ENCODE measurements around the gene PNCK. TPM values are rescaled to one million over a fixed set of nuclear protein-coding genes. Genes with fewer than 3 reads are reported as not detected.

Gene PNCK
- total and polyA plus RNA-seq, 2 of the 13 experiments (the other 11 are each of a cell fraction or from before 2014, with no cell fraction given): 33.1 TPM; not detected in 1

DNA sequence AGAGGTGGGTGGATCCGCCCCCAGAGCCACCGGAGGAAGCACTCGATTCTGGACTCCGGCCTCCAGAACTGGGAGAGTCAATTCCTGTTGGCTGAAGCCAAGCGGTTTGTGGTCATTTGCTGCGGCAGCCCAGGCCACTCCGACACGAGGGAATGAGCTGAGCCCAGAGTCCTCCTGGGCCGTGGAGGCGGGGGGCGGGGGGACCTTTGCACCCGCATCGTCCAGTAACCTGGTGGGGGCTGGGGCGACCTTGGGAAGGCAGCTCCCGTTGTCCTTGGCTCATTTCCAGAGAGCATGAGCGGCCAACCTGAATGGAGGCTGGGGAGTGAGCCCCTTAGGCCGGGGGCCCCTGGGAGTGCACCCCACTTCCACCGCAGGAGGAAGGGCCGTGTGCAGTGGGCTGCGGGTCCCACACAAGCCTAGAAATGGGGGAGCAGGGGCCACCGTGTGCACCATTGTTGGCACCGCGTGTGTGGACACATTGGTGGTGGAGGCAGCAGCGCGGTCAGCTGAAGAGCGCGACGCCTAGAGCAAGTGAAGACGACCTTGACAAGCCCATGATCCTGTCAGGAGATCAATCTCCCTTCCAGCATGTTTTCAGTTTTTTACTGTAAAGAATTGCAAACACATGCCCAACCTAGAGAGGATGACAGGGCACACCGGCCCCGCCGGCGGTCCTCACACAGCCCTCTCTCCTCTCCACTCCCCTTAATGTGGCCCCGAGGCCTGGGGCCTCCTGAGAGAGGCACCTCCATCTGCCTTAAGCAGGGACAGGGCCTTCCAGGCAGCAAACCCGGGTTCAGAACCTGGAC is 46.5 kb downstream of the PNCK start (continued):
- TF ChIP-seq, protein P1, sequence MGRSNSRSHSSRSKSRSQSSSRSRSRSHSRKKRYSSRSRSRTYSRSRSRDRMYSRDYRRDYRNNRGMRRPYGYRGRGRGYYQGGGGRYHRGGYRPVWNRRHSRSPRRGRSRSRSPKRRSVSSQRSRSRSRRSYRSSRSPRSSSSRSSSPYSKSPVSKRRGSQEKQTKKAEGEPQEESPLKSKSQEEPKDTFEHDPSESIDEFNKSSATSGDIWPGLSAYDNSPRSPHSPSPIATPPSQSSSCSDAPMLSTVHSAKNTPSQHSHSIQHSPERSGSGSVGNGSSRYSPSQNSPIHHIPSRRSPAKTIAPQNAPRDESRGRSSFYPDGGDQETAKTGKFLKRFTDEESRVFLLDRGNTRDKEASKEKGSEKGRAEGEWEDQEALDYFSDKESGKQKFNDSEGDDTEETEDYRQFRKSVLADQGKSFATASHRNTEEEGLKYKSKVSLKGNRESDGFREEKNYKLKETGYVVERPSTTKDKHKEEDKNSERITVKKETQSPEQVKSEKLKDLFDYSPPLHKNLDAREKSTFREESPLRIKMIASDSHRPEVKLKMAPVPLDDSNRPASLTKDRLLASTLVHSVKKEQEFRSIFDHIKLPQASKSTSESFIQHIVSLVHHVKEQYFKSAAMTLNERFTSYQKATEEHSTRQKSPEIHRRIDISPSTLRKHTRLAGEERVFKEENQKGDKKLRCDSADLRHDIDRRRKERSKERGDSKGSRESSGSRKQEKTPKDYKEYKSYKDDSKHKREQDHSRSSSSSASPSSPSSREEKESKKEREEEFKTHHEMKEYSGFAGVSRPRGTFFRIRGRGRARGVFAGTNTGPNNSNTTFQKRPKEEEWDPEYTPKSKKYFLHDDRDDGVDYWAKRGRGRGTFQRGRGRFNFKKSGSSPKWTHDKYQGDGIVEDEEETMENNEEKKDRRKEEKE (IDR thresholded peaks at IDR 0.05): no peak
- TF ChIP-seq, protein P2, sequence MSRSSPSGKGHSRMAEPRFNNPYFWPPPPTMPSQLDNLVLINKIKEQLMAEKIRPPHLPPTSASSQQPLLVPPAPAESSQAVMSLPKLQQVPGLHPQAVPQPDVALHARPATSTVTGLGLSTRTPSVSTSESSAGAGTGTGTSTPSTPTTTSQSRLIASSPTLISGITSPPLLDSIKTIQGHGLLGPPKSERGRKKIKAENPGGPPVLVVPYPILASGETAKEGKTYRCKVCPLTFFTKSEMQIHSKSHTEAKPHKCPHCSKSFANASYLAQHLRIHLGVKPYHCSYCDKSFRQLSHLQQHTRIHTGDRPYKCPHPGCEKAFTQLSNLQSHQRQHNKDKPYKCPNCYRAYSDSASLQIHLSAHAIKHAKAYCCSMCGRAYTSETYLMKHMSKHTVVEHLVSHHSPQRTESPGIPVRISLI (CRISPR knock-in tag; IDR thresholded peaks at IDR 0.05; ENCODE audit: borderline replicate concordance): no peak
- TF ChIP-seq BCL6 (CRISPR knock-in tag; IDR thresholded peaks at IDR 0.05): peak; percentile 36; the same call in 1 of the 2 replicates

DNA sequence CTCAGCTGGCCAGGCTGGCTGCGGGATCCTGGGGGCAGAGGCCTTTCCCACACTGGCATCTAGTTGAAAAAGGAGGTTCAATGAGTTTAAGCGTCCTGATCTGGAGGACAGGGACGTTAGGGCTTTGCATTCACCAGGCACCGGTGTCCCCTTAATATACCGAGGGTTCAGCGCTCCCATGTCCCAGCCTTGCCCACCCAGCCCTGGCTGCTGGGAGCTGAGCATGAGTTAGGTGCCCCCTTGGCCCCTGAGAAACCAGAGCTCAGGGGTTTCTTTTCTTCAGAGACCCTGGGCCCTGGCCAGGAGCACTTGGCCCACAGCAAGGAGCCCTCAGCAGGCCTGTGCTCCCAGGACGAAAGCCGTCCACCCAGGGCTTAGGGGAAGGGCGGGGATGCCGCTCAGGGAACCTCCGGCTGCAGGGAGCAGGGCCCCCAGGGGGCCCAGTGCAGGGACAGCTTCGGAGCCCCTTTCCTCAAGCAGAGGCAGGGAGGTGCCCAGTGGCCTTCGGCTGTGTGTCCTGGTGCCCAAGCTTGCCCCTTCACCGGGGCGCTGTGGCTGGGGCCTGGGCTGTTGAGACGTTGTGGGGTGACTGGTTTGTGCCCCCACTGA is 47.5 kb downstream of the PNCK start:
- FAIRE-seq: no peak
- H4K20me1 ChIP-seq (ENCODE audit: insufficient read depth, low read length): no peaks in the 10 kb centered on the region
- ATAC-seq: peak; percentile 9
- H3K9ac ChIP-seq (ENCODE audit: insufficient read depth, low read depth, low read length): peak overlapping the region; percentile 95
- intact Hi-C loops (cut with micrococcal nuclease; ENCODE audit: unreplicated experiment): no loop called here
- in situ Hi-C loops (cut with HindIII; ENCODE audit: extremely low pct_ligation_motif_present, low pct_unique_long_range_greater_than_20kb): no loop called here
- DNase-seq (ENCODE audit: low spot score): no peak
- peaks cover 22% of the 10 kb centered on the region for H3K79me2 ChIP-seq (ENCODE audit: insufficient read depth, low read length)
- WGBS (ENCODE audit: low lambda C conversion rate): no CpG with 5 or more reads among the region's 16 CpGs
- BruUV-seq (replicated peaks): TSS peak; percentile 79
- H3K36me3 ChIP-seq (replicated peaks in 1 of 2; ENCODE audit: control insufficient read depth in 1 of 2, insufficient read depth in 2 of 2, low read length in 2 of 2): no peaks in the 10 kb centered on the region
- no peaks in the 10 kb centered on the region for H3K27me3 ChIP-seq (ENCODE audit: control insufficient read depth in 1 of 2, insufficient read depth in 2 of 2, low read length in 2 of 2)
- no peaks in the 10 kb centered on the region for H3K9me3 ChIP-seq (ENCODE audit: low read length)
- H2AFZ ChIP-seq (ENCODE audit: low read length): no peak overlapping the region
- peak overlapping the region; percentile 100 for H3K27ac ChIP-seq (ENCODE audit: extremely low read length, insufficient read depth, low read length)
- H3K4me1 ChIP-seq (ENCODE audit: insufficient read depth, low read length): peaks cover 96% of the 10 kb centered on the region
- peak overlapping the region; percentile 91 for H3K4me2 ChIP-seq (ENCODE audit: low read depth, low read length)
- CTCF ChIA-PET (ENCODE audit: low intra/inter-chr PET ratio, low total read pairs): no interaction called here
- peak overlapping the region; percentile 46 to 77 (median 69); a peak in 5 of 6 replicates for H3K4me3 ChIP-seq (replicated peaks in 1 of 3; ENCODE audit: insufficient read depth in 1 of 3, low read depth in 2 of 3, low read length in 3 of 3)
- POLR2A ChIA-PET: interaction anchor here (0.9 to 11.8 kb wide), 8 partner anchors 7 to 302 kb away, joined by 3 to 596 read pairs (median 6); partner anchors contain the start of gene DUSP9
- TF ChIP-seq ZNF160 (CRISPR knock-in tag; IDR thresholded peaks at IDR 0.05) (no peak), ZNF775 (CRISPR knock-in tag; IDR thresholded peaks at IDR 0.05; ENCODE audit: borderline replicate concordance) (no peak), POLR2AphosphoS5 (IDR thresholded peaks at IDR 0.05; ENCODE audit: low read depth, low read length) (0 out of 2 replicates have a peak, but pooled peaks have one; percentile 34), KMT2B (CRISPR knock-in tag; IDR thresholded peaks at IDR 0.05) (no peak), JDP2 (CRISPR knock-in tag; IDR thresholded peaks at IDR 0.05; ENCODE audit: borderline replicate concordance) (no peak), ZNF354B (CRISPR knock-in tag; IDR thresholded peaks at IDR 0.05) (no peak)
- TF ChIP-seq, protein P3, sequence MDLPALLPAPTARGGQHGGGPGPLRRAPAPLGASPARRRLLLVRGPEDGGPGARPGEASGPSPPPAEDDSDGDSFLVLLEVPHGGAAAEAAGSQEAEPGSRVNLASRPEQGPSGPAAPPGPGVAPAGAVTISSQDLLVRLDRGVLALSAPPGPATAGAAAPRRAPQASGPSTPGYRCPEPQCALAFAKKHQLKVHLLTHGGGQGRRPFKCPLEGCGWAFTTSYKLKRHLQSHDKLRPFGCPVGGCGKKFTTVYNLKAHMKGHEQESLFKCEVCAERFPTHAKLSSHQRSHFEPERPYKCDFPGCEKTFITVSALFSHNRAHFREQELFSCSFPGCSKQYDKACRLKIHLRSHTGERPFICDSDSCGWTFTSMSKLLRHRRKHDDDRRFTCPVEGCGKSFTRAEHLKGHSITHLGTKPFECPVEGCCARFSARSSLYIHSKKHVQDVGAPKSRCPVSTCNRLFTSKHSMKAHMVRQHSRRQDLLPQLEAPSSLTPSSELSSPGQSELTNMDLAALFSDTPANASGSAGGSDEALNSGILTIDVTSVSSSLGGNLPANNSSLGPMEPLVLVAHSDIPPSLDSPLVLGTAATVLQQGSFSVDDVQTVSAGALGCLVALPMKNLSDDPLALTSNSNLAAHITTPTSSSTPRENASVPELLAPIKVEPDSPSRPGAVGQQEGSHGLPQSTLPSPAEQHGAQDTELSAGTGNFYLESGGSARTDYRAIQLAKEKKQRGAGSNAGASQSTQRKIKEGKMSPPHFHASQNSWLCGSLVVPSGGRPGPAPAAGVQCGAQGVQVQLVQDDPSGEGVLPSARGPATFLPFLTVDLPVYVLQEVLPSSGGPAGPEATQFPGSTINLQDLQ (CRISPR knock-in tag; IDR thresholded peaks at IDR 0.05): no peak
- TF ChIP-seq, protein P4, sequence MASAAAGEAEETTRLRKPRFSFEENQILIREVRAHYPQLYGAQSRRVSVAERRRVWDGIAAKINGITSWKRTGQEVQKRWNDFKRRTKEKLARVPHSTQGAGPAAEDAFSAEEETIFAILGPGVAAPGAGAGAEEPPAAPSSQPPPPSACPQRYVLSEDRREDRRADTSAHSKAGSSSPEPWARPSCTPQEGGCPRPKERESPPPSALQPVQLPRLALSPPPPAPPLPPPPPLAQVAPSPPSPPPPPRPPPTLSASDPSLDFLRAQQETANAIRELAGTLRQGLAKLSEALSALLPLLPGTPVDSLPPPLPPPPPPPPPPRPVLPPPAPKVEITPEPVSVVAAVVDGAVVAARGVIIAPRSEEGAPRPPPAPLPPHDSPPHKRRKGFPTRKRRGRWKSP (CRISPR knock-in tag; IDR thresholded peaks at IDR 0.05): no peak

Data from HepG2 (cell line).